IMR-90 (cell line): Measurements from ENCODE around the gene TEX101. TPM values are rescaled to one million over a fixed set of nuclear protein-coding genes. Genes with fewer than 3 reads are reported as not detected.

Experiments
- ATAC-seq: fragments of 200-7000 bp; cut with Tn5 transposase; 2 replicates; pipeline ENCODE4 v1.9.1; 2020; ENCODE audit warnings: low read depth, mild to moderate bottlenecking, moderate library complexity
- BruUV-seq: library from RNA; stranded (reverse); fragments of 400-500 nt; replicated peaks from 2 replicates; lab custom pipeline; 2021; lab: Mats Ljungman, UMichigan
- CTCF ChIA-PET: fragments of 300-600 bp; formaldehyde crosslinking; extraction: SDS; loops from one replicate; lab custom pipeline; 2021; ENCODE audit warnings: antibody characterized with exemption; lab: Yijun Ruan, JAX
- POLR2A ChIA-PET: fragments of 300-600 bp; sonication (Branson Sonifier 250); formaldehyde crosslinking; loops from one replicate; lab custom pipeline; 2022; ENCODE audit warnings: antibody characterized with exemption; ENCODE audit not compliant: unreplicated experiment; lab: Charles Lee
- DNase-seq: peaks from one replicate; pipeline ENCODE4 v3.0.0; 2013
- H2AFZ ChIP-seq: replicated peaks from 2 replicates; pipeline ENCODE3; 2013; ENCODE audit warnings: low read length, mild to moderate bottlenecking; ENCODE audit not compliant: poor library complexity
- H2AK5ac ChIP-seq: 2 replicates; pipeline ENCODE4 v1.6.1; 2013; ENCODE audit warnings: low read depth, low read length, inconsistent platforms
- H2AK9ac ChIP-seq: replicated peaks from 2 replicates; pipeline ENCODE3; 2013; ENCODE audit warnings: mild to moderate bottlenecking, low read depth, low read length, moderate library complexity; ENCODE audit not compliant: poor library complexity
- H2BK120ac ChIP-seq: 2 replicates; pipeline ENCODE4 v1.6.1; 2013; ENCODE audit warnings: low read depth, low read length, inconsistent platforms
- H2BK15ac ChIP-seq: 3 replicates; pipeline ENCODE4 v1.6.1; 2013; ENCODE audit warnings: low read depth, low read length, inconsistent platforms
- H2BK20ac ChIP-seq: 2 replicates; pipeline ENCODE4 v1.6.1; 2013; ENCODE audit warnings: low read depth, mild to moderate bottlenecking, inconsistent platforms, low read length, moderate library complexity
- H2BK5ac ChIP-seq: 2 replicates; pipeline ENCODE4 v1.6.1; 2013; ENCODE audit warnings: mild to moderate bottlenecking, low read depth, low read length, inconsistent platforms; ENCODE audit not compliant: poor library complexity, severe bottlenecking
- H3K14ac ChIP-seq: replicated peaks from 2 replicates; pipeline ENCODE4 v1.6.1; 2013; ENCODE audit warnings: low read depth, low read length, inconsistent platforms
- H3K18ac ChIP-seq: 2 replicates; pipeline ENCODE4 v1.6.1; 2013; ENCODE audit warnings: low read depth, low read length, control low read depth
- H3K23ac ChIP-seq: 2 replicates; pipeline ENCODE4 v1.6.1; 2013; ENCODE audit warnings: low read depth, low read length, inconsistent platforms
- H3K27ac ChIP-seq: 2 replicates; pipeline ENCODE4 v1.5.1; 2013; ENCODE audit warnings: mild to moderate bottlenecking, control low read depth, low read length; ENCODE audit not compliant: insufficient read depth
- H3K27me3 ChIP-seq: 2 replicates; pipeline ENCODE4 v1.6.1; 2013; ENCODE audit warnings: low read length; ENCODE audit not compliant: control insufficient read depth, insufficient read depth
- H3K36me3 ChIP-seq: 2 replicates; pipeline ENCODE4 v1.6.1; 2013; ENCODE audit warnings: low read length, mixed read lengths; ENCODE audit not compliant: control insufficient read depth, insufficient read depth
- H3K4ac ChIP-seq: 2 replicates; pipeline ENCODE4 v1.6.1; 2013; ENCODE audit warnings: low read depth, low read length, inconsistent platforms
- H3K4me1 ChIP-seq: 2 replicates; pipeline ENCODE4 v1.6.1; 2013; ENCODE audit warnings: low read length, mixed read lengths; ENCODE audit not compliant: control insufficient read depth, insufficient read depth
- H3K4me2 ChIP-seq: 2 replicates; pipeline ENCODE4 v1.6.1; 2013; ENCODE audit warnings: low read depth, mild to moderate bottlenecking, control low read depth, low read length, moderate library complexity
- H3K4me3 ChIP-seq: 2 replicates; pipeline ENCODE4 v1.5.1; 2013; ENCODE audit warnings: low read depth, mild to moderate bottlenecking, control low read depth, low read length, moderate library complexity; ENCODE audit not compliant: insufficient read depth
- H3K56ac ChIP-seq: 2 replicates; pipeline ENCODE4 v1.6.1; 2013; ENCODE audit warnings: low read length, inconsistent platforms; ENCODE audit not compliant: insufficient read depth; ENCODE audit errors: extremely low read depth
- H3K79me1 ChIP-seq, 2 experiments: 2 replicates each; pipeline ENCODE4 v1.6.1; 2013; ENCODE audit warnings: low read length in 2 of 2, inconsistent platforms in 1 of 2, low read depth in 1 of 2
- H3K9ac ChIP-seq: 2 replicates; pipeline ENCODE4 v1.6.1; 2013; ENCODE audit warnings: low read depth, low read length, control low read depth
- H3K9me1 ChIP-seq: 2 replicates; pipeline ENCODE4 v1.6.1; 2013; ENCODE audit warnings: low read length, inconsistent platforms; ENCODE audit not compliant: insufficient read depth
- H3K9me3 ChIP-seq: 2 replicates; pipeline ENCODE4 v1.6.1; 2013; ENCODE audit warnings: low read length; ENCODE audit not compliant: control insufficient read depth, insufficient read depth
- H4K20me1 ChIP-seq: 2 replicates; pipeline ENCODE4 v1.6.1; 2013; ENCODE audit warnings: low read length, inconsistent platforms; ENCODE audit not compliant: insufficient read depth
- H4K5ac ChIP-seq: 2 replicates; pipeline ENCODE4 v1.6.1; 2013; ENCODE audit warnings: mild to moderate bottlenecking, low read depth, low read length, control low read depth
- H4K8ac ChIP-seq, 2 experiments: 2 replicates each; pipeline ENCODE4 v1.6.1; 2013; ENCODE audit warnings: low read depth in 2 of 2, low read length in 2 of 2, control low read depth in 1 of 2, inconsistent platforms in 1 of 2
- H4K91ac ChIP-seq: 2 replicates; pipeline ENCODE4 v1.6.1; 2013; ENCODE audit warnings: low read depth, low read length, inconsistent platforms; ENCODE audit not compliant: insufficient read depth
- CEBPB ChIP-seq: IDR thresholded peaks from 2 replicates; pipeline ENCODE4 v1.6.1; 2012; ENCODE audit warnings: low read depth, low read length, improper control_type of control experiment
- CHD1 ChIP-seq: IDR thresholded peaks from 2 replicates; pipeline ENCODE4 v1.6.1; 2012; ENCODE audit warnings: low read depth, low read length, improper control_type of control experiment
- ELK1 ChIP-seq: fragments of 150-350 bp; IDR thresholded peaks from 2 replicates; pipeline ENCODE4 v1.6.1; 2016; ENCODE audit warnings: low read depth, mild to moderate bottlenecking, low read length, moderate library complexity, borderline replicate concordance
- MAFK ChIP-seq: IDR thresholded peaks from 2 replicates; pipeline ENCODE4 v1.6.1; 2012; ENCODE audit warnings: low read depth, low read length, improper control_type of control experiment
- MAZ ChIP-seq: IDR thresholded peaks from 2 replicates; pipeline ENCODE4 v1.6.1; 2012; ENCODE audit warnings: low read depth, mild to moderate bottlenecking, low read length, improper control_type of control experiment, moderate library complexity, borderline replicate concordance
- MXI1 ChIP-seq: IDR thresholded peaks from 2 replicates; pipeline ENCODE4 v1.6.1; 2012; ENCODE audit warnings: low read depth, mild to moderate bottlenecking, low read length, moderate library complexity, borderline replicate concordance
- NFE2L2 ChIP-seq: fragments of 150-350 bp; IDR thresholded peaks from 2 replicates; pipeline ENCODE4 v1.6.1; 2016; ENCODE audit warnings: low read depth, mild to moderate bottlenecking, low read length
- POLR2A ChIP-seq: IDR thresholded peaks from 2 replicates; pipeline ENCODE4 v1.6.1; 2012; ENCODE audit warnings: mild to moderate bottlenecking, low read depth, low read length
- RAD21 ChIP-seq: IDR thresholded peaks from 2 replicates; pipeline ENCODE4 v1.6.1; 2012; ENCODE audit warnings: low read length, improper control_type of control experiment
- RCOR1 ChIP-seq: IDR thresholded peaks from 2 replicates; pipeline ENCODE4 v1.6.1; 2012; ENCODE audit warnings: mild to moderate bottlenecking, low read length, improper control_type of control experiment; ENCODE audit not compliant: insufficient replicate concordance
- RFX5 ChIP-seq: IDR thresholded peaks from 2 replicates; pipeline ENCODE4 v1.8.0; 2012; ENCODE audit warnings: low read depth, mild to moderate bottlenecking, low read length, moderate library complexity
- SMC3 ChIP-seq: fragments of 150-350 bp; IDR thresholded peaks from 2 replicates; pipeline ENCODE4 v1.6.1; 2016; ENCODE audit warnings: low read depth, mild to moderate bottlenecking, antibody characterized with exemption, low read length, moderate library complexity
- USF2 ChIP-seq: fragments of 150-350 bp; IDR thresholded peaks from 2 replicates; pipeline ENCODE4 v1.6.1; 2017; ENCODE audit warnings: mild to moderate bottlenecking, antibody characterized with exemption, low read length, low read depth
- WGBS, 2 experiments: methylation state at CpG; one replicate each; pipeline versions ENCODE4 v1.1.5 to v1.1.7; 2013; ENCODE audit warnings: missing lambda C conversion rate in 2 of 2; ENCODE audit not compliant: insufficient read length in 1 of 2; ENCODE audit errors: extremely low coverage in 2 of 2; 5-methylcytosine and 5-hydroxymethylcytosine counted together
- dilution Hi-C: fragments of 300-500 bp; cut with HindIII; formaldehyde crosslinking; loops from one replicate; pipeline ENCODE4 v1.14.3; 2018; ENCODE audit warnings: low sequenced_read_pairs; ENCODE audit not compliant: unreplicated experiment
- in situ Hi-C: fragments of 300-500 bp; cut with MboI; formaldehyde crosslinking; loops from 3 replicates; pipeline ENCODE4 v1.14.3; 2019; ENCODE audit warnings: low sequenced_read_pairs, inconsistent platforms, mixed read lengths
- intact Hi-C: fragments of 100-400 bp; cut with micrococcal nuclease; formaldehyde crosslinking; loops from 2 replicates; pipeline ENCODE4 v1.10.0; 2022
- polyA plus RNA-seq, 3 experiments: library from polyadenylated mRNA; depleted of rRNA; stranded (reverse); fragments of >200 nt; gene quantifications; 2 replicates each; pipeline ENCODE4 v1.2.3, GENCODE V29; 2012; ENCODE audit warnings: low replicate concordance in 1 of 3
- total RNA-seq: library from RNA; depleted of rRNA; stranded (reverse); fragments of >200 nt; gene quantifications from 2 replicates; pipeline ENCODE4 v1.2.3, GENCODE V29; 2012
- TF ChIP-seq, protein P1 (sequence below): conservative IDR thresholded peaks from 2 replicates; pipeline ENCODE4 v1.5.1; 2012; ENCODE audit warnings: mild to moderate bottlenecking, low read depth, low read length, improper control_type of control experiment

Gene TEX101
- total and polyA plus RNA-seq, 2 of the 4 experiments (the other 2 are of a cell fraction) = not detected

GRCh38 chr19:43409415-43409814 lies 5.3 kb upstream of the TEX101 start:
- BruUV-seq = no TSS peak
- Histone ChIP-seq H3K4me1 (no peaks in the 10 kb centered on the region), H3K27ac (no peak overlapping the region), H3K4ac (no peak overlapping the region), H4K5ac (no peak overlapping the region), H3K9me1 (no peaks in the 10 kb centered on the region), H2AFZ (no peak overlapping the region), H3K4me2 (no peak overlapping the region), H3K18ac (no peak overlapping the region), H2BK5ac (no peak overlapping the region), H4K8ac (no peak overlapping the region), H3K27me3 (peaks cover 32% of the 10 kb centered on the region), H3K23ac (no peak overlapping the region), H2BK120ac (no peak overlapping the region), H2AK5ac (no peak overlapping the region), H3K4me3 (no peak overlapping the region), H3K36me3 (no peaks in the 10 kb centered on the region), H3K9me3 (peaks cover 7% of the 10 kb centered on the region), H3K56ac (no peak overlapping the region), H3K9ac (no peak overlapping the region), H4K20me1 (no peaks in the 10 kb centered on the region), H2BK15ac (no peak overlapping the region), H2AK9ac (no peak overlapping the region), H4K91ac (no peak overlapping the region), H2BK20ac (no peak overlapping the region), H3K79me1 (no peaks in the 10 kb centered on the region), H3K14ac (no peak overlapping the region)
- in situ Hi-C loops (no loop called here), intact Hi-C loops (no loop called here), dilution Hi-C loops (no loop called here)
- 78% methylated on average over 1 of the region's 1 CpG; no CpG with 5 or more reads in 1 of the 2 experiments for WGBS, 2 experiments
- no peak for ATAC-seq
- ChIA-PET CTCF (no interaction called here), POLR2A (no interaction called here)
- TF ChIP-seq MAFK = no peak
- no peak for TF ChIP-seq RFX5
- no peak for TF ChIP-seq MXI1
- TF ChIP-seq MAZ = no peak
- TF ChIP-seq CHD1 = no peak
- TF ChIP-seq CEBPB = no peak
- TF ChIP-seq SMC3 = no peak
- no peak for TF ChIP-seq ELK1
- TF ChIP-seq RAD21 = no peak
- TF ChIP-seq, protein P1, sequence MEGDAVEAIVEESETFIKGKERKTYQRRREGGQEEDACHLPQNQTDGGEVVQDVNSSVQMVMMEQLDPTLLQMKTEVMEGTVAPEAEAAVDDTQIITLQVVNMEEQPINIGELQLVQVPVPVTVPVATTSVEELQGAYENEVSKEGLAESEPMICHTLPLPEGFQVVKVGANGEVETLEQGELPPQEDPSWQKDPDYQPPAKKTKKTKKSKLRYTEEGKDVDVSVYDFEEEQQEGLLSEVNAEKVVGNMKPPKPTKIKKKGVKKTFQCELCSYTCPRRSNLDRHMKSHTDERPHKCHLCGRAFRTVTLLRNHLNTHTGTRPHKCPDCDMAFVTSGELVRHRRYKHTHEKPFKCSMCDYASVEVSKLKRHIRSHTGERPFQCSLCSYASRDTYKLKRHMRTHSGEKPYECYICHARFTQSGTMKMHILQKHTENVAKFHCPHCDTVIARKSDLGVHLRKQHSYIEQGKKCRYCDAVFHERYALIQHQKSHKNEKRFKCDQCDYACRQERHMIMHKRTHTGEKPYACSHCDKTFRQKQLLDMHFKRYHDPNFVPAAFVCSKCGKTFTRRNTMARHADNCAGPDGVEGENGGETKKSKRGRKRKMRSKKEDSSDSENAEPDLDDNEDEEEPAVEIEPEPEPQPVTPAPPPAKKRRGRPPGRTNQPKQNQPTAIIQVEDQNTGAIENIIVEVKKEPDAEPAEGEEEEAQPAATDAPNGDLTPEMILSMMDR = no peak
- no peak for TF ChIP-seq POLR2A
- no peak for TF ChIP-seq USF2
- TF ChIP-seq NFE2L2 = no peak
- no peak for TF ChIP-seq RCOR1
- no peak for DNase-seq
